A549 (cell line): ENCODE results near the gene WFS1. TPM values are rescaled to one million over a fixed set of nuclear protein-coding genes. Genes with fewer than 3 reads are reported as not detected.

Source experiments
- ATAC-seq, 2 experiments: fragments of 200-7000 bp in 1 of 2; fragments of >200 bp in 1 of 2; cut with Nextera tagmentation in 1 of 2; cut with Tn5 transposase in 1 of 2; 3 replicates each; pipeline versions ENCODE4 v1.8.0 to v1.9.1; 2018 to 2020; ENCODE audit warnings: mild to moderate bottlenecking in 1 of 2, moderate library complexity in 1 of 2
- CTCF ChIA-PET: fragments of 300-600 bp; sonication (Branson Sonifier 250); formaldehyde crosslinking; extraction: SDS; loops from one replicate; lab custom pipeline; 2021; ENCODE audit warnings: antibody characterized with exemption, inconsistent platforms; lab: Yijun Ruan, JAX
- POLR2A ChIA-PET: fragments of 350-600 bp; formaldehyde crosslinking; extraction: SDS; loops from one replicate; lab custom pipeline; 2021; ENCODE audit warnings: antibody characterized with exemption, inconsistent platforms; lab: Yijun Ruan, JAX
- DNase-seq, 2 experiments: peaks; one replicate each; pipeline versions ENCODE4 v3.0.0 to v3.0.0-alpha.2; 2011 to 2016; ENCODE audit warnings: low read depth in 1 of 2, low spot score in 1 of 2
- FAIRE-seq: peaks from 2 replicates; lab custom pipeline; 2011; peaks lifted over from hg19 to GRCh38; lab: Jason Lieb, UNC
- H3K27ac ChIP-seq, 2 experiments: fragments of >200 bp; sonication (Bioruptor Twin); formaldehyde crosslinking; 3 replicates each; pipeline ENCODE4 v1.5.1; 2016 to 2017
- H3K4me1 ChIP-seq: fragments of >200 bp; sonication (Bioruptor Twin); formaldehyde crosslinking; 3 replicates; pipeline ENCODE4 v1.6.1; 2016
- H3K4me2 ChIP-seq: fragments of >200 bp; sonication (Bioruptor Twin); formaldehyde crosslinking; 3 replicates; pipeline ENCODE4 v1.6.1; 2016
- H3K4me3 ChIP-seq: fragments of >200 bp; sonication (Bioruptor Twin); formaldehyde crosslinking; 3 replicates; pipeline ENCODE4 v1.5.1; 2016
- H3K9me3 ChIP-seq: fragments of >200 bp; sonication (Bioruptor Twin); formaldehyde crosslinking; 3 replicates; pipeline ENCODE4 v1.6.1; 2016
- ATOH8 ChIP-seq: fragments of 250-450 bp; sonication (Bioruptor Pico); IDR thresholded peaks from 2 replicates; pipeline ENCODE4 v1.5.0; 2020; ENCODE audit warnings: low read depth, mild to moderate bottlenecking, moderate library complexity
- CBX2 ChIP-seq: fragments of 200-600 bp; sonication (generic); IDR thresholded peaks from 2 replicates; pipeline ENCODE4 v1.6.1; 2016; ENCODE audit warnings: low read depth, mild to moderate bottlenecking, borderline replicate concordance
- CBX8 ChIP-seq: fragments of 200-600 bp; sonication (generic); IDR thresholded peaks from 2 replicates; pipeline ENCODE4 v1.6.1; 2016
- CEBPB ChIP-seq, 2 experiments: fragments of >200 bp in 1 of 2; sonication (Bioruptor Twin) in 1 of 2; formaldehyde crosslinking in 1 of 2; IDR thresholded peaks; 2 replicates each; pipeline ENCODE4 v1.6.1; 2012 to 2016
- CHD4 ChIP-seq: fragments of 200-600 bp; sonication (generic); IDR thresholded peaks from 2 replicates; pipeline ENCODE4 v1.6.1; 2016; ENCODE audit warnings: antibody characterized with exemption, mild to moderate bottlenecking, borderline replicate concordance
- CTCF ChIP-seq: fragments of >200 bp; sonication (Bioruptor Twin); formaldehyde crosslinking; IDR thresholded peaks from 3 replicates; pipeline ENCODE4 v1.5.1; 2016
- EHF ChIP-seq: fragments of 250-450 bp; sonication (Bioruptor Pico); IDR thresholded peaks from 2 replicates; pipeline ENCODE4 v1.5.0; 2020; ENCODE audit warnings: mild to moderate bottlenecking
- EP300 ChIP-seq, 2 experiments: fragments of >200 bp; sonication (Bioruptor Twin); formaldehyde crosslinking; IDR thresholded peaks; 2 replicates in 1 of 2; 3 replicates in 1 of 2; pipeline ENCODE4 v1.6.1; 2016 to 2017
- FOSB ChIP-seq: fragments of 250-450 bp; sonication (Bioruptor Pico); IDR thresholded peaks from 2 replicates; pipeline ENCODE4 v1.5.0; 2020; ENCODE audit warnings: mild to moderate bottlenecking, moderate library complexity
- GATA3 ChIP-seq: IDR thresholded peaks from 2 replicates; pipeline ENCODE4 v1.6.1; 2012; ENCODE audit warnings: borderline replicate concordance
- HDAC2 ChIP-seq: fragments of 200-600 bp; sonication (generic); IDR thresholded peaks from 2 replicates; pipeline ENCODE4 v1.6.1; 2016
- HEYL ChIP-seq: fragments of 250-450 bp; sonication (Bioruptor Pico); IDR thresholded peaks from 2 replicates; pipeline ENCODE4 v1.8.0; 2021; ENCODE audit warnings: mild to moderate bottlenecking, moderate library complexity
- HOXB13 ChIP-seq: fragments of 250-450 bp; sonication (Bioruptor Pico); IDR thresholded peaks from 2 replicates; pipeline ENCODE4 v1.5.0; 2020; ENCODE audit warnings: low read depth, mild to moderate bottlenecking, moderate library complexity
- HOXB5 ChIP-seq: fragments of 250-450 bp; sonication (Bioruptor Pico); IDR thresholded peaks from 2 replicates; pipeline ENCODE4 v1.5.0; 2020; ENCODE audit warnings: mild to moderate bottlenecking, moderate library complexity
- JUN ChIP-seq, 2 experiments: fragments of >200 bp; sonication (Bioruptor Twin); formaldehyde crosslinking; IDR thresholded peaks; 2 replicates in 1 of 2; 3 replicates in 1 of 2; pipeline ENCODE4 v1.6.1; 2016 to 2017
- KDM1A ChIP-seq: fragments of 200-600 bp; sonication (generic); IDR thresholded peaks from 2 replicates; pipeline ENCODE4 v1.6.1; 2016; ENCODE audit warnings: low read depth, mild to moderate bottlenecking
- MAFK ChIP-seq: fragments of 450-650 bp; IDR thresholded peaks from 2 replicates; pipeline ENCODE4 v1.6.1; 2014; ENCODE audit not compliant: partially characterized antibody
- MAX ChIP-seq: IDR thresholded peaks from 2 replicates; pipeline ENCODE4 v1.6.1; 2012
- NFE2L2 ChIP-seq: fragments of 150-350 bp; conservative IDR thresholded peaks from 2 replicates; pipeline ENCODE4 v1.6.1; 2014; ENCODE audit warnings: low read length
- NPAS2 ChIP-seq: fragments of 250-450 bp; sonication (Bioruptor Pico); IDR thresholded peaks from 2 replicates; pipeline ENCODE4 v1.8.0; 2022; ENCODE audit warnings: mild to moderate bottlenecking, moderate library complexity, borderline replicate concordance
- SMC3 ChIP-seq: fragments of >200 bp; sonication (Bioruptor Twin); formaldehyde crosslinking; IDR thresholded peaks from 3 replicates; pipeline ENCODE4 v1.6.1; 2018; ENCODE audit warnings: inconsistent platforms
- SREBF2 ChIP-seq: fragments of 450-650 bp; IDR thresholded peaks from 2 replicates; pipeline ENCODE4 v1.6.1; 2014; ENCODE audit warnings: mild to moderate bottlenecking, moderate library complexity
- USF2 ChIP-seq: fragments of 450-650 bp; IDR thresholded peaks from 2 replicates; pipeline ENCODE4 v1.6.1; 2014; ENCODE audit warnings: antibody characterized with exemption
- ZFP36 ChIP-seq: fragments of 450-650 bp; IDR thresholded peaks from 2 replicates; pipeline ENCODE4 v1.6.1; 2014; ENCODE audit warnings: borderline replicate concordance; ENCODE audit not compliant: partially characterized antibody
- ZSCAN20 ChIP-seq: fragments of 250-450 bp; sonication (Bioruptor Pico); IDR thresholded peaks from 2 replicates; pipeline ENCODE4 v1.8.0; 2022; ENCODE audit warnings: mild to moderate bottlenecking, moderate library complexity
- WGBS: methylation state at CpG from one replicate; pipeline ENCODE4 v1.1.6; 2017; ENCODE audit errors: missing lambda C conversion rate; 5-methylcytosine and 5-hydroxymethylcytosine counted together
- polyA plus RNA-seq, 4 experiments: library from polyadenylated mRNA; depleted of rRNA in 3 of 4; stranded (reverse); fragments of >200 nt; fragmentation: RNase III in 1 of 4; extraction: RNeasy Plus Mini Kit Qiagen cat#74134 plus additional on column Dnase treatment in 1 of 4; gene quantifications; 2 replicates in 3 of 4; 3 replicates in 1 of 4; pipeline ENCODE4 v1.2.3, GENCODE V29; 2011 to 2017
- TF ChIP-seq, protein P1 (sequence below): IDR thresholded peaks from 2 replicates; pipeline ENCODE4 v1.6.1; 2012; ENCODE audit warnings: low read depth, borderline replicate concordance
- TF ChIP-seq, protein P2 (sequence below): IDR thresholded peaks from 2 replicates; pipeline ENCODE4 v1.6.1; 2012
- TF ChIP-seq, protein P3 (sequence below): fragments of >200 bp; sonication (Bioruptor Twin); formaldehyde crosslinking; IDR thresholded peaks from 2 replicates; pipeline ENCODE4 v1.6.1; 2016

Gene WFS1
- polyA plus RNA-seq, 2 of the 4 experiments (the other 2 are of a cell fraction), result 8.8 to 13.6 TPM

DNA sequence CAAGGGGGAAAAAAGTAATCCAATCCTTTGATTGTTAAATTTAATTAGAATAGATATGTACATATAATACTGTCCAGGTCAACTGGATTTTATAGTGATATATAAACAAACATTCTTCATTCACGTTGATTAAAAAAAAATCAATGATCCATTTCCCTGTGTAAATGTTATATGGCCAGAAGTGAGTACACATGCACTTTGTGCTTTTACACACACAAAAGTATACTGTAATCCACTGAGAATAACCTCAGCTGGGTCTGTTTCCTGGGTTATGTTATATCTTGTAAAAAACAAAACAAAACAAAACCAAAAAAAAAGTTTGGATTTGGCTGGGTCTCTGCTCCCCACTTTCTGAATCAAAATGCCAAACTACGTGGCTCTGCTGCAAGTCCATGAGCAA lies 51.7 kb downstream of the WFS1 start:
- no peak overlapping the region for H3K27ac ChIP-seq
- no peak for FAIRE-seq
- ATAC-seq, result no peak
- no peak for TF ChIP-seq NFE2L2
- TF ChIP-seq NPAS2 (CRISPR knock-in tag), result no peak
- TF ChIP-seq KDM1A, result no peak
- no peak for TF ChIP-seq CHD4
- TF ChIP-seq CBX2, result no peak
- TF ChIP-seq CEBPB (IDR thresholded peaks at IDR 0.05), result no peak
- no peak for TF ChIP-seq HEYL
- TF ChIP-seq, protein P1, sequence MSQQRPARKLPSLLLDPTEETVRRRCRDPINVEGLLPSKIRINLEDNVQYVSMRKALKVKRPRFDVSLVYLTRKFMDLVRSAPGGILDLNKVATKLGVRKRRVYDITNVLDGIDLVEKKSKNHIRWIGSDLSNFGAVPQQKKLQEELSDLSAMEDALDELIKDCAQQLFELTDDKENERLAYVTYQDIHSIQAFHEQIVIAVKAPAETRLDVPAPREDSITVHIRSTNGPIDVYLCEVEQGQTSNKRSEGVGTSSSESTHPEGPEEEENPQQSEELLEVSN, result no peak
- no peak for TF ChIP-seq CBX8
- TF ChIP-seq HOXB5, result no peak
- TF ChIP-seq SMC3, result no peak
- H3K4me1 ChIP-seq, result no peaks in the 10 kb centered on the region
- H3K4me2 ChIP-seq, result no peak overlapping the region
- no peak for DNase-seq
- CTCF ChIA-PET, result interaction anchor here (6.0 to 13.8 kb wide), 2 partner anchors 11 to 64 kb away, joined by 28 to 408 read pairs; no protein-coding TSS in a partner anchor
- POLR2A ChIA-PET, result no interaction called here
- H3K4me3 ChIP-seq, result no peak overlapping the region
- 94% methylated on average over 2 of the region's 2 CpGs for whole genome bisulfite sequencing
- no peaks in the 10 kb centered on the region for H3K9me3 ChIP-seq

DNA sequence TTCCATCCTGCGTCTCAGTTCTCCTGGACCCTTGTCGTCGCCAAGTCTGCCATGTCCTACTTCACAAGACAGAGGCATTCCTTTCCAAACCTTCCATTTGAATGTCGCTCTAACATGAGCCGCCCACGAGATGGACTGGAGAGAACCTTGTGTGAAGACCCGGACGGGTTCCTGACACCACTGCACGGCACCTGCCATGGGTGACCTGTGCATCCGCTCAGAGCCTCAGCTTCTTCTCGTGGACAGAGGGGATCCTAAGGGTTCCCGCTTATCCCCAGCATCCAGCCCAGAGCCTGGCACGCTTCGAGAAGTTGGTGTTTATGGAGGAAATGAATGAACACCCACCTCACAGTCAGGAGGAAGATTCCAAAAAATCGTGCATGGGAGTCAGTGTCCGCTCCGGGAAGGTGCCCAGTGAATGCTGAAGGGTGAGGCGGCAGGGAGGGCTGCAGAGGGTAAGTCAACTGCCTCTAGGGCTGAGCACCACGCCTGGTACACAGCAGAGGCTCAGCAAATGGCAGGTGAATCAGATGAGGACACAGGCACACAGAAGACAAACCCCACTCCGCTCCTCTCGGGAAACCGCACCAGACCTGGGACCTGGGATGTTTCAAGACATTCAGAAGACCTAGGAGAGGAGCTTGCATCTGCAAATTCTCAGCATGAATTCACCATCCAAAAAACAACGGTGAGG lies 52.6 kb downstream of the WFS1 start:
- ATAC-seq (no peak), FAIRE-seq (no peak), DNase-seq (no peak)
- H3K27ac ChIP-seq, result no peak overlapping the region
- no peaks in the 10 kb centered on the region for H3K9me3 ChIP-seq
- ChIA-PET CTCF (interaction anchor here (6.0 to 13.8 kb wide), 2 partner anchors 10 to 65 kb away, joined by 28 to 408 read pairs; no protein-coding TSS in a partner anchor), POLR2A (no interaction called here)
- no peak overlapping the region for H3K4me3 ChIP-seq
- no peak for TF ChIP-seq NPAS2 (CRISPR knock-in tag)
- TF ChIP-seq JUN (IDR thresholded peaks at IDR 0.05), result no peak
- no peak for TF ChIP-seq CBX8
- no peak for TF ChIP-seq MAX
- TF ChIP-seq, protein P2, sequence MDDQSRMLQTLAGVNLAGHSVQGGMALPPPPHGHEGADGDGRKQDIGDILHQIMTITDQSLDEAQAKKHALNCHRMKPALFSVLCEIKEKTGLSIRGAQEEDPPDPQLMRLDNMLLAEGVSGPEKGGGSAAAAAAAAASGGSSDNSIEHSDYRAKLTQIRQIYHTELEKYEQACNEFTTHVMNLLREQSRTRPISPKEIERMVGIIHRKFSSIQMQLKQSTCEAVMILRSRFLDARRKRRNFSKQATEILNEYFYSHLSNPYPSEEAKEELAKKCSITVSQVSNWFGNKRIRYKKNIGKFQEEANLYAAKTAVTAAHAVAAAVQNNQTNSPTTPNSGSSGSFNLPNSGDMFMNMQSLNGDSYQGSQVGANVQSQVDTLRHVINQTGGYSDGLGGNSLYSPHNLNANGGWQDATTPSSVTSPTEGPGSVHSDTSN, result no peak
- no peak for TF ChIP-seq ATOH8 (CRISPR knock-in tag)
- no peak for TF ChIP-seq GATA3
- no peak for TF ChIP-seq SREBF2
- TF ChIP-seq ZSCAN20 (CRISPR knock-in tag), result no peak
- no peak for TF ChIP-seq CTCF
- no peak for TF ChIP-seq EHF (CRISPR knock-in tag)
- no peak for TF ChIP-seq USF2
- no peak for TF ChIP-seq MAFK
- no peak for TF ChIP-seq HOXB13
- no peak for TF ChIP-seq ZFP36
- no peak for TF ChIP-seq HDAC2
- TF ChIP-seq FOSB, result no peak
- no peak for TF ChIP-seq EP300 (IDR thresholded peaks at IDR 0.05)
- TF ChIP-seq, protein P3, sequence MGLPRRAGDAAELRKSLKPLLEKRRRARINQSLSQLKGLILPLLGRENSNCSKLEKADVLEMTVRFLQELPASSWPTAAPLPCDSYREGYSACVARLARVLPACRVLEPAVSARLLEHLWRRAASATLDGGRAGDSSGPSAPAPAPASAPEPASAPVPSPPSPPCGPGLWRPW, result no peak
- 94% methylated on average over 12 of the region's 23 CpGs for WGBS
- H3K4me2 ChIP-seq, result no peak overlapping the region
- no peaks in the 10 kb centered on the region for H3K4me1 ChIP-seq
